Peyer's patch (tissue), 4 donors: ENCODE data around the gene ENTPD8.

Experiments
- CTCF ChIP-seq, 6 experiments: fragments of 450-650 bp in 4 of 6; fragments of 200-600 bp in 2 of 6; sonication (generic) in 1 of 6; IDR thresholded peaks; one replicate each; pipeline ENCODE4 v1.5.1; 2017 to 2019; ENCODE audit warnings: antibody characterized with exemption in 6 of 6, mild to moderate bottlenecking in 3 of 6, moderate library complexity in 1 of 6
- POLR2A ChIP-seq, 2 donors: fragments of 450-650 bp; IDR thresholded peaks; one replicate each; pipeline ENCODE4 v1.5.1; 2017; ENCODE audit warnings: antibody characterized with exemption in 2 of 2, mild to moderate bottlenecking in 2 of 2, moderate library complexity in 2 of 2

GRCh38 chr9:137390553-137391410 is 50.4 kb downstream of the ENTPD8 start:
- TF ChIP-seq CTCF (IDR thresholded peaks at IDR 0.05) (no peak), POLR2A (IDR thresholded peaks at IDR 0.05) (no peak)
